Activated effector memory CD4-positive, alpha-beta T cell treated with anti-CD3 and anti-CD28 coated beads, Interleukin-2, amount 50 U/mL, for 16 hours (primary cell): ENCODE data around the gene ZNF12.
"Not testable (repeated sequence)": the region's sequence is repeated elsewhere in the genome, so short reads cannot be mapped to it uniquely, and the experiment has no call there.

ENCODE experiments used
- DNase-seq: peaks from one replicate; pipeline ENCODE4 v3.0.0-alpha.2; 2020

Gene ZNF12

DNA sequence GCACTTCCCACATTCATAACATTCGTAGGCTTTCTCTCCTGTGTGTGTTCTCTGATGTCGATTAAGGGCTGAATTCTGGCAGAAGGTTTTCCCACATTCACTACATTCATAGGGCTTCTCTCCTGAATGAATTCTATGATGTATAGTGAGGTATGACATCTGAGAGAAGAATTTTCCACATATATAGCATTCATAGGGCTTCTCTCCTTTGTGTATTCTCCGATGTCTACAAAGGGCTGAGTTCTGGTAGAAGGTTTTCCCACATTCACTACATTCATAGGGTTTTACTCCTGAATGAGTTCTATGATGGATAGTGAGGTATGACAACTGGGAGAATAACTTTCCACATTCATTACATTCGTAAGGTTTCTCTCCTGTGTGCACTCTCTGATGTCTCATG, 15.6 kb downstream of the ZNF12 start:
- no peak for DNase-seq

DNA sequence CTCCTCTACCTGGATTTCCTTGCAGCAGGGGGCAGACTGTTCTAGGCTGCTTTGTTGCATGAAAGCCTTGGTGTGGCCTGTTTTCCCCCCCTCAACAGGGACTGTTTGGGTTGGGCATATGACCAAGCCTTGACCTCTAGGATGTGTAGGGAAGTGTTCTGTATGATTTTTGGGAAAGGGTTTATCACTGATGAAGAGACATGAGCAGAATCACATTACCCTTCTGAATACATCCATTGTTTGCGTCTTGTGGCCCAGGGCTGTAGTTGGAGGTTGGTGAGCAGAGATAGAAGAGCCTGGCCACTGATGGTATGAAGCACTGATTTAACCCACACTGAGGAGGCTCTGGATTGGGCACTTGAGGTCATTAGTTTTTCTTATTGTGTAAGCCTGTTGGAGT, 26.6 kb downstream of the ZNF12 start:
- no peak for DNase-seq

DNA sequence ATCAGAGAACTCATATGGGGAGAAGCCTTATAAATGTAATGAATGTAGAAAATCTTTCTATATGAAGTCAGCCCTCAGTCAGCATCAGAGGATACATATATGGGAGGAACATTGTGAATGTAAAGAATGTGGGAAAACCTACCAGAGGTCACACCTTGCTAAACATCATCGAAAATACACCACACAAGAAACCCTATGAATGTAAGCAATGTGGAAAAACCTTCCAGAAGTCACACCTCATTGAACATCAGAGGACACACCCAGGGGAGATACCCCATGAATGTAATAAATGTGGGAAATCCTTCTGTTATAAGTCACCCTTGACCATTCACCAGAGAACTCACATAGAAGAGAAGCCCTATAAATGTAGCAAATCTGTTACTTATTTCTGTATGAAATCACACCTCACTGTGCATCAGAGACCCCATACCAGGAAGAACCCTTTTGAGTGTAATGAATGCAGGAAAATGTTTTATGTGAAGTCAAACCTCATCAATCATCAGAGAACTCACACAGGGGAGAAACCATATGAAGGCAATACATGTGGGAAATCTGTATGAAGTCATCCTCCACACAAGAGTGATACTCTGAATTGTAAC, 30.8 kb downstream of the ZNF12 start:
- DNase-seq = no peak

DNA sequence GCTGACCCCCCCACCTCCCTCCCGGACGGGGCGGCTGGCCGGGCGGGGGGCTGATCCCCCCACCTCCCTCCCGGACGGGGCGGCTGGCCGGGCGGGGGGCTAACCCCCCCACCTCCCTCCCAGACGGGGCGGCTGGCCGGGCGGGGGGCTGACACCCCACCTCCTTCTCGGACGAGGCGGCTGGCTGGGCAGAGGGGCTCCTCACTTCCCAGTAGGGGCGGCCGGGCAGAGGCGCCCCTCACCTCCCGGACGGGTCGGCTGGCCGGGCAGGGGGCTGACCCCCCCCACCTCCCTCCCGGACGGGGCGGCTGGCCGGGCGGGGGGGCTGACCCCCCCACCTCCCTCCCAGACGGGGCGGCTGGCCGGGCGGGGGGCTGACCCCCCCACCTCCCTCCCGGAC, 35.9 kb downstream of the ZNF12 start:
- DNase-seq = not testable (repeated sequence)

DNA sequence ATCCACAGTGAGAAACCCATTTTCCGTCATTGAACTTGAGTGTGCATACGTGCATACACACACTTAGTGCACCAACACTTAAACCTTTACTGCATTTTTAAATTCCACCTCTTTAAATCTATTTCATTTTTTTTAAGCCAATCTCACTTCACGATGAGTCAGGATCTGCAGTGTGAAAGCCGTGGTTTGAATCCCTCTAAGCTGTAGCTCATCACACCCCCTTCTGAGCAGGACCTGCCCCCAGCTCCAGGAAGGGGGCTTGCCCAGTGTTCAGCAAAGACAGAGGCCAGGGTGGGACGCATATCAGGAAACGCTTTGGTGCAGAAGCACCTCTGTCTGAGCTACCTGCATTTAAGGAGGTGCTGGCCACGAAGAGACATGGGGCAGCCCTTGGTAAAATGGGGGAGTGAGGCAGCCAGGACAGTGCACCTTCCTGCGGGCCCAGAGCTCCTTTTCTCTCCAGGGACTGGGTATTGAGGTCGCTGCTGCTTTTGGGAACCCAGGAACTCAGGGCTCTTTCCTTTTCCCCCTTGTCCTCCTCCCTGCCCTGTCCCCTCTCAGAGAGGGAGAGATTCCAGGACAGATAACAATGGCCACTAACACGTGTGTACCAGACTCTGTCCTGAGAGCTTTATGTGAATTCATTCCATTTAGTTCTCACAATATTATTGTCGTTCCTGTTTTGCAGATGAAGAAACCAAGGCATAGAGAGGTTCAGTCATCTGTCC, 48.0 kb downstream of the ZNF12 start:
- no peak for DNase-seq

DNA sequence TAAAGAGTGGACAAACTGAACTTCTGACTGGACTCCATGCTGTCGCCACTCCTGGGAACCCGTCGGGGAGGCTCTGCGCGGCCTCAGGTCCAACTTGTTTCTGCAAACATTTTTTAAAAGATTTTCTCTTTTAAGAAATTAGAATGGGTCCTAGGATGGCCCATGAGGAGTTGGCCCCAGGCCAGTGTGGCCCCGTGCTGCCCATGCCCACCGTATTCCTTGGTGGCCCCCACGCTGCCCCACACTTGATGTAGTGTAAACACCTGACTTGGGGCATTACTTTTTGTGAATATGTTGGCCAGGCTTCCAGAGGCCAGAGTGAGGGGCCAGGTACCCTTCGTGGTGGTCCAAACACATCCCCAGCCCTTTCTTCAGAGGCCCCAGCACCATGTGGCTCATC, 50.3 kb downstream of the ZNF12 start:
- no peak for DNase-seq

DNA sequence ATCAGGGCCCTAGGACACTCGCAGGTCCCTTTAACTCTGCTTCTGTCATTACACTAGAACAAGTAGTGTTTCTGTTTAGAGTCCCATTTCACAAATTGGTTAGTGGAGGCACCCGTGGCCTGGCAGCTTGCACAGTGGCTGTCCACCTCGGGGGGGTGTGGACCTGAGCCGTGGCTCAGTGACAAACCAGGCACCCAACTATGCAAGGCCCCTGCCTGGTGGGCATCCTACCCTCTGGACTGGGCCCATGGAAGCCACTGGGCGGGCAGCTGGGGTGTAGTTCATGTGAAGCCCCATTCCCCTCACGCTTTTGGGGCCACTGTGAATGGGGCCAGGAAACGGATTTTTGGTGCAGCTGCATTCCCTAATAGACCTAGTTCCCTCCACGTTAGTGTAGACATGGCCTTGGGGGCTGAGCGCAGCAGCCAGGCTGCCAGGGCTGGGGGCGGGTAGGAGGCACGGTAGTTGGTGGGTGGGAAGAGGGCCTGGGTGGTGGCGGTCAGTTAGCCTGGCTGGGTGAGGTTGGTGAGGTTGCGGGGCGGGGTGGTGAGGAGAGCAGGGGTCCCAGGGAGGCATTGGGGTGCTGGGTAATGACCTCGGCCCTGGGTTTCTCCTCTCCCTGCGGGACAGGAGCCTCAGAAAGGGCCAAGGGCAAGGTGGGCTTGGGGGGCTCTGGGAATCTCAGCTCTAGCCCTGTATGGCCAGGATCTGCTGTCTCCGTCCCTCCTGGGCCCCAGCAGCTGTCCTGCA, 50.9 kb downstream of the ZNF12 start:
- no peak for DNase-seq

DNA sequence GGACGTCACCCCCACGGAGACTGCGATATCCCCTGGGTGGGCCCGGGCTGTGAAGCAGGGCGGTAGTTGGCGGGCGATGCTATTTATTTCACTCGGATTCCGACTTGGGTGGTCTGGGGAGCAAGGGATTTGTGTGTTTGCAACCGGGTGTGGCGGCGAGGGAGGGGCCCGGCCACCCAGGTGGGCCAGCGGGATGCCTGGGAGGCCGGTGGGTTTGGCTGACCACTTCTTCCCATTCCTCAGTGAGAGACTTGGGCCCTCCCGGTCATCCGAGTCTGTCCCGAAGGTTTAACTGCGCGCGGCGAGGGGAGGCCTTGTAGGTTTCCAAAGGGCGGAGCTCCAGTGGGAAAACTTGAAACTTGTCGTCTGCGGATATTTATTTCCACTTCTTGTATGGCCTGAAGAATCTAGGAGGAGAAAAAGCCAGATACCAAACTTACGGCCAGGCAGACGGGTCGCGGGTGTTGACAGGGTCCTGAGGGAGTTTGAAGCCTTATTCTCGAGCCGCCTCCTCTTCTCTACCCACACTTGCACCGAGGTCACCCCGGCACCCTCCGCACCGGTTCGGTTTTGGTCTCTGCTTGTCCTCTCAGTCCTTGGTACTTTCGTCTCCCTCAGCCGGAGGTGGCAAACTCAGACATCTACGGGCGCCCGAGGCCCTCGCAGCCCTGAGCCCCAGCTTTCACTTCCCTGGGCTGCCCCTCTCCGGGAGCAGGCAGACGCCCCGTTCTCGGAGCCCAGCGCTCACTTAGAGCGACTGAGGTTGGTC, 51.7 kb downstream of the ZNF12 start:
- no peak for DNase-seq

DNA sequence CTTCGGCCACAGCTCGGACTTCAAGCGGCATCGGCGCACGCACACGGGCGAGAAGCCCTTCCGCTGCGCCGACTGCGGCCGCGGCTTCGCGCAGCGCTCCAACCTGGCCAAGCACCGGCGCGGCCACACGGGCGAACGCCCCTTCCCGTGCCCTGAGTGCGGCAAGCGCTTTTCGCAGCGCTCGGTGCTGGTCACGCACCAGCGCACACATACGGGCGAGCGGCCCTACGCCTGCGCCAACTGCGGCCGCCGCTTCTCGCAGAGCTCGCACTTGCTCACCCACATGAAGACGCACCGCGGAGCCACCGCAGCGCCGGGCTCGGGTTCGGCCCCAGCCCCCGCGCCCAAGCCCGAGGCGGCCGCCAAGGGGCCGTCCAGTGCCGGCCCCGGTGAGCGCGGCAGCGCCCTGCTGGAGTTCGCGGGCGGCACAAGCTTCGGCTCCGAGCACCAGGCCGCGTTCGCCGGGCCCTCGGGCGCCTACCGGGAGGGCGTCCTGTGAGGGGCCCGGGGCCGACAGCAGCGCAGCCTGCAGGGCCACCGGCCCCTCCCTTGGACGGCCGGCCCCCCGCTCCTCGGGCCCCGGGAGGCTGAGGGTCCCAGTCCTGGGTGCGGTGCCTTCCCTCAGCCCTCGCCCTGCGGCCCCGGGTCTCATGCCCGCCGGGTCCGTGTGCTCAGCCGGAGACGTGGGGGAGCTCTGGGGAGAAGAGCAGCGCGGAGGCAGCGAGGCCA, 52.5 kb downstream of the ZNF12 start:
- peak; percentile 51 for DNase-seq

DNA sequence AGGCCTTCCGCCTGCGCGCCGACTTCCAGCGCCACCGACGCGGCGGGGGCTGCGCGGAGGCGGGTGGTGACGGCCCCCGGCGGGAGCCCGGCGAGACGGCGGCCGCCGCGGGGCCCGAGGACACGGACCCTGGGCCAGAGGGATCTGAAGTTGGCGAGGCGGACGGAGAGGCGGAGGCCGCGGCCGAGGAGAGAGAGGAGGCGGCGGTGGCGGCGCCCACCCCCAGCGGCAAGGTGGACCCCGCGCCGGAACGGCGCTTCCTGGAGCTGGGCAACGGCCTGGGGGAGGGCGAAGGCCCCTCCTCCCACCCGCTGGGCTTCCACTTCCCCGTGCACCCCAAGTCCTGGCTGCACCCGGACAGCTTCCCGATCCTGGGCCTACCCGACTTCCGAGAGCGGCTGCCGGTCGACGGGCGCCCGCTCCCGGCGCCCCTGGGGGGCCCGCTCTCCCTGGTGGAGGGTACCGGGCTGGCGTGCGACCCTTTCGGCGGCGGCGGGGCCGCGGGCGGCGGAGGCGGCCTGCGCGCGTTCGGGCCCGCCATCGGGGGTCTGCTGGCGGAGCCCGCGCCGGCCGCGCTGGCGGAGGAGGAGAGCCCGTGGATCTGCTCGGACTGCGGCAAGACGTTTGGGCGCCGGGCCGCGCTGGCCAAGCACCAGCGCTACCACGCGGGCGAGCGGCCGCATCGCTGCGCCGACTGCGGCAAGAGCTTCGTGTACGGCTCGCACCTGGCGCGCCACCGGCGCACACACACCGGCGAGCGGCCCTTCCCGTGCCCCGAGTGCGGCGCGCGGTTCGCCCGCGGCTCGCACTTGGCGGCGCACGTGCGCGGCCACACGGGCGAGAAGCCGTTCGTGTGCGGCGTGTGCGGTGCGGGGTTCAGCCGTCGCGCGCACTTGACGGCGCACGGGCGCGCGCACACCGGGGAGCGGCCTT, 53.4 kb downstream of the ZNF12 start:
- peak; percentile 44 for DNase-seq

DNA sequence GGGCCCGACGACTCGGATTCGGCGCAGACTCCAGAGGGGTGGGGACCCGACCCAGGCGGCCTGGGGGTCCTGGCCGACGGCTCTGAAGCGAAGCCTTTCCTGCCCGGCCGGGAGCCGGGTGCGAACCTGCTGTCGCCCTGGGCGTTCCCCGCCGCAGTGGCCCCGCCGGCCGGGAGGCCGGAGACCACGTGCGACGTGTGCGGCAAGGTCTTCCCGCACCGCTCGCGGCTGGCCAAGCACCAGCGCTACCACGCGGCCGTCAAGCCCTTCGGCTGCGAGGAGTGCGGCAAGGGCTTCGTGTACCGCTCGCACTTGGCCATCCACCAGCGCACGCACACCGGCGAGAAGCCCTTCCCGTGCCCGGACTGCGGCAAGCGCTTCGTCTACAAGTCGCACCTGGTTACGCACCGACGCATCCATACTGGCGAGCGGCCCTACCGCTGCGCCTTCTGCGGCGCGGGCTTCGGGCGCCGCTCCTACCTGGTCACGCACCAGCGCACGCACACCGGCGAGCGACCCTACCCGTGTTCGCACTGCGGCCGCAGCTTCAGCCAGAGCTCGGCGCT, 54.2 kb downstream of the ZNF12 start:
- DNase-seq = peak; percentile 55

DNA sequence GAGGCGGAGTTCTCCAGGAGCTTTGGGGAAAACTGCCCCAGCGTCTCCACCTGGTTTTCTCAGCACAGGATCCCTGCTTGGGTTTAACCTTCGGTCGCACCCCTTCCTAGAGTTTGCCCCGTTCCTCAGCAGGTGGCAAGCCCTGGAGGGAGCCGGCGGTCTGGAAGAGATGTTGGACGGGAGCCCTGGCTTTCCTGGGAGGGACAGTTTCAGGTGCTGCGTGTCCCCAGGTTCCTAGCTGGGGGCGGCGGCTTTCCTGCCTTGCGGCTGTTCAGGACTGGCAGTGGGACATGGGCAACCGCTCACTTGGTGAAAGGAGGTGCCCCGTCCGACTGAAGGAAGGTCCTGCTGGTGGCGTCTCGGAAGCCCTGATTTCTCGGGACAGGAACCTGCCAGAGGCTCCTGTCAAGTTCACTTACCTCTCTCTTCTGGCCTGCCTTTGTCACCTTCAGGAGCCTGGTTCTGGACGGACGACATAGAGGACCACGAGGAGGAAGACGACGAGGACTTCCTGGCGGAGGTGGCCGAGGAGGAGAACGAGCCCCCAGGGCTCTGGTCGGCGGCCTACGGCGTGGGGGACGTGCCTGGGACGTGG, 54.8 kb downstream of the ZNF12 start:
- peak; percentile 60 for DNase-seq

DNA sequence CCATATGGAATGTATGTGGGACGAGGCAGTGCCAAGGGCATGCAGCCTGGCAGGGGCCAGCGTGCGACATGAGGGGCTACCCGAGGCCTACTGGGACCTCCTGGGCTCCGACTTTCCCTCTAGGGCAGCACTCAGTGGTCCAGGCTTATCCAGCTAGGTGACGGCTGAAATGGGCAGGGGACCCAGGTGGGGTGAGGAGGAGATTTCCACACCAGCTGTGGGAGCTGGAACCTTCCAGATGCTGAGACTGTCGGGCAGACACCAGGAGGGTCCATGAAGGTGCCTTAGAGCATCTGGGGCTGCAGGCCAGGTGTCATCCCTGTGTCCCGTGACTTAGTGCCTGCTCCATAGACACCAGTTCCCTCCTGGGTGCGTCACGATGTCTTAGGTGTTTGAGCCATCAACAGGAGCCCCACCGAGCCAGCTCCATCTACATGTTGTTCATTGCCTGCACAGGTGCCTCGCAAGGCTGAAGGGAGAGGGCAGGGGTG, 56.2 kb downstream of the ZNF12 start:
- DNase-seq = peak; percentile 50

DNA sequence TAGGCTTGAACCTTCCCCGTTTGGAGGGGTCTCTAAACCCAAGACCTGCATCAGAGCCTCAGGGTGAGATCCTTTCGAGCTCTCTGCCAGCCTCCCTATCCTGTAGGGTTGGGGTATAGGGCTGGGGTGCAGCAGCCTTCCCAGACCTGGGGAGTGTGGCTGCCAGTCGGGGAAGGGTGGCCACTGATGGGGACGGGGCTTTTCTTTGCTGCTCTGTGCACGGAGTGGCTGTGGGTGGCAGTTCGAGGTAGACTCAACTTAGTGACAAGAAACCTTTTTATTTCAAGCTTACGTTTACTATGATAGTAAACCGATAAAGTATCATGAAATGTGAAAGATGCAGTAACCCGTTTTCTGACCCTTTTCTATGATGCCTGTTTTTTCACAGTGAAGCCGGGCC, 56.7 kb downstream of the ZNF12 start:
- DNase-seq = peak; percentile 25

DNA sequence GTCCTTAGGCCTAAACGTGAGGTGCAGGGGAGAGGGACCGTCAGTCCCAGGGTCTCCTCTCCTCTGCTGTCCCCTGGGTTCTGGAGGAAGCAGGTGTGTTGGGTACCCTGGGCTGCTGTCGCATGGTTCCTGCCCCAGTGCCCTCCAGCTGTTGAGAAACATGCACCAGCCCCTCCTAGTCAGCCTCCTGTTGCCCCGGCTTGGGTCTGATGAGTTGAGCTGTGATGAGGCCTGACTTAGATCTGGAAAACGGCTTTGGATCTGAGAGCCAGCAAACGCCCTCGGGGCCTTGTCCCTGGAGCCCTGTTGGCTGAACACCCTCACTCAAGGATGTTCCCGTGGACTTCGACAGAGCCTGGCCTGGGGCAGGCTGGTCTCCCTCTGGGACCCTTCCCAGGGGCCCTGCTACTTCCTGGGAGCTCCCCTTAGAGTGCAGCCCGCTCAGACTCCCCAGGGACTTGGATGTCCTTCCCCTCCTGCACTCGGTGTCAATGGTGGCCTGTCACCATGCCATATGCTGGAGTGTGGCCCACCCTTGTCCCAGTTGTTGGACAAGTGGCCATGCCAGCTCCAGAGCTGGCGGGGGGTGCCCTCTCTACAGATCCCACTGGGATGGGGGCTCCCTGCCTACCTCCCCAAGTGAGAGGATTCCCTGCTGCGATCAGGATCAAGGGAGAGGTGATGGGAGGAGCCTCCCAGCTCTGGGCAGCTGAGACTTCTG, 57.3 kb downstream of the ZNF12 start:
- peak; percentile 52 for DNase-seq

DNA sequence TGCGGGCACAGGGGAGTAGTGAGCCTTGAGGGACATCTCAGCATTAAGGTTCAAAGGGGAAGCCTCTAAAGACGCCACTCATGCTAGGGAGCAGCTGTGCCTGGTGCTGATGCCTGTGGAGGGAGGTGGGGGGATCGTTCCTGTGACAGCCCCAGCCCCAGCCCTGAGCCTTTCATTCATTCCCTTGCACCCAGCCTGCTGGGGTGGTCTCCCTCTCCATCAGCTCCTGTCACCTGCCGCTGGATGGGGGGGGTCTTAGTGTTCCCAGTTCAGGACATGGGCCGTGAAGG, 58.0 kb downstream of the ZNF12 start:
- no peak for DNase-seq

DNA sequence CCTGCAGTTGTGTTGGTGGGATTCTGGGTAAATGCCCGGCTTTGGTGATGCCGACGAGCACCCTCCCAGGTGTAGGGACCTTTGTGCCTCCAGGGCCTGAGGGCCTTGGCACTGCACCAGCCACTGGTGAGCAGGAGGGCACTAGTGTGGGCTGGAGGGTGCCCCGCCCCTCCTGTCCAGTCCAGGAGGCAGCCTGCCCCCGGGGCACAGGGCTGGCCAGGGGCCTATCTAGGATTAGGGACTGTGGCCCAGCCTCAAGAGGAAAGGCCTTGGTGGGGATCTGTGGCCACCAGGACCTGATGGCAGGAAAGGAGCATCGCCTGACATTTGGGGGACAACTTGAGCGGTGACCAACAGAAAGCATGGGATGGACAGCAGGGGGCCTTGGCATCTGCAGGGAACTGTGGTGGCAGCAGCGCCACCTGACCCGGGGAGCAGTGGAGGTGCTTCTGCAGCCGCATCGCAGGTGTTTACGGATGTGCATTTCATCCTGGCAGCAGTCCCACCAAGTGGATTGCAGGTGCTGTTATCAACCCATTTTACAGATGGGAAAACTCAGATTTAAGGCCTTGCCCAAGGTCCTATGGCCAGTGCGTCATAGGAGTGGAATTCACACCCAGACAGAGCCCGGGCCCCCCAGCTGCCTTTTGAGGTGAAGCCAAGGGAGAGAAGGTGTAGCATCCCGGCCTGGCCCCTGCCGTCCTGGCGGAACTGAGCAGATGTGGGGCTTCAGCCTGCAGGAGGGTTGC, 58.5 kb downstream of the ZNF12 start:
- no peak for DNase-seq

DNA sequence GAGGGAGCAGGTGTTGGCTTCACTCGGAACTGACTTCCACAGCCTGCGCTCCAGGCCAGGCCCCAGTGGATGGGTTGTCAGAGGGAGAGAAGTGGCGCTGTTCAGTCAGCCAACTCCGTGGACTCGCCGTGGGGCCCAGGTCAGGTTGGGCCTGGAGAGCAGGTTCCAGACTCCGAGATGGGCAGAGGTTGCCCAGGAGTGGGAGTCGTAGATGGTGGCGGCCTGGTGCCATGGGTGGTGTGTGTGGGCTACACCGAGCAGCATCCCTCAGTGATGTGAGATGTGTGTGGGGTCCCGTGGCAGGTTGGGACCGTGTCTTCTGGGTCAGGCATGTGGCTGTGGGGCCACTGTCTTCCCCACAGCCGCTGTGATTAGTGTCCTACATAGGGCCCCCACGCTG, 59.2 kb downstream of the ZNF12 start:
- DNase-seq = no peak

DNA sequence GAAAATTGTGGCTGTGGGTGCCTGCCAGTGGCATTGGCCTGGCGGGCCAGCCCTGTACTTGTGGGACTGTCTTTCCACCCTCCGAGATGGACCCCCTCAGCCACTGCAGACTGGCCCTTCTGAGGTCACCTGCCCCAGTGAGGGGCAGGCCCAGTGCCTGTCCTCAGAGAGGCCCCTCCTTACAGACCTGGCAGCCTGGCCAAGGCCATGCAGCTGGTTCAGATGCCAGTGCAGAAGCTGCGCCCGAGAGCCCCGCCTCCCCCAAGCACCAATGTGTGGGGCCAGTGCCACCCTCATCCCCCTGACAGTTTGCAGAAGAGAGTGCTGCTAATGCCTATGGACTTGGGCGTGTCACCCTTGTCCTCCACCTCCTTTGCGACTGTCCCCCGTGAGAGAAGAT, 59.7 kb downstream of the ZNF12 start:
- DNase-seq = no peak
